GM19397 (cell line): ENCODE data around the gene FITM2.
"Not testable (repeated sequence)": the region's sequence is repeated elsewhere in the genome, so short reads cannot be mapped to it uniquely, and the experiment has no call there.

Experiments used
- ATAC-seq: cut with Tn5 transposase; IDR thresholded peaks from one replicate; pipeline ENCODE4 v1.9.1; 2021; ENCODE audit warnings: mild to moderate bottlenecking, moderate library complexity; ENCODE audit not compliant: unreplicated experiment

Gene FITM2

DNA sequence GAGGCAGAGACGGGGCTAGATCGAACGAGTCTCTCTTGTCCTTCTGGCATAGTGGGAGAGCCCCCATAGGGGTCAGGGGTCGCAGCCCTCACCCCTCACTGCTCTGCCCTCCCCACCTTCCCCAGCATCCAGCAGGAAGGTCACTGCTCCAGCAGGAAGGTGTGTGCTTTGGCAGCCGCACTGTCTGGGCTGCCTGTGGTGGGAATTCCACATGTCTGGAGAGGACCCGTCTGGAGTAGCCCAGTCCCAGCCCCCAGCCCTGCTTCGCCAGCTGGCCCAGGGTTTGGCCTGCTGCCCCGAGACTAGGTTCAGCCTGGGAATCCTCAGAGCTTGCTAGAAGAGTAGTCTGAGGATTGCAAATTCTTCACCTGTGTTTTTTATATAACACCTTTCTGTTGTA is 23.3 kb upstream of the FITM2 start:
- no peak for ATAC-seq

DNA sequence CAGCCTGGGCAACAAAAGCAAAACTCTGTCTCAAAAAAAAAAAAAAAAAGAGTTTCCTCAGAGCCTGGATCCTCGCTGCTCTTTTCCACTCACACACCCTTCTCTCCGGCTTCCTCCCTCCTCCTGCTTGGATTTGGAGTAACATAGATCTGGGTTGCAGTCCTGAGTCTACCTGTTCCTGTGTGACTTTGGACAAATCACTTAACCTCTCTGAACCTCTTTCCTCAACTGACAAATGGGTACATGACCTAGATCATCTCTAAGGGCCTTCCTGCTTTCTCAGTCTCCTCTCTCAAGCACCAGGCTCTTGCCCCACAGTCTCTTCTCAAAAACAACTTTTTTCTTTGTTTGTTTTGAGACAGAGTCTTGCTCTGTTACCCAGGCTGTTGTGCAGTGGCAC is 20.2 kb upstream of the FITM2 start:
- no peak for ATAC-seq

DNA sequence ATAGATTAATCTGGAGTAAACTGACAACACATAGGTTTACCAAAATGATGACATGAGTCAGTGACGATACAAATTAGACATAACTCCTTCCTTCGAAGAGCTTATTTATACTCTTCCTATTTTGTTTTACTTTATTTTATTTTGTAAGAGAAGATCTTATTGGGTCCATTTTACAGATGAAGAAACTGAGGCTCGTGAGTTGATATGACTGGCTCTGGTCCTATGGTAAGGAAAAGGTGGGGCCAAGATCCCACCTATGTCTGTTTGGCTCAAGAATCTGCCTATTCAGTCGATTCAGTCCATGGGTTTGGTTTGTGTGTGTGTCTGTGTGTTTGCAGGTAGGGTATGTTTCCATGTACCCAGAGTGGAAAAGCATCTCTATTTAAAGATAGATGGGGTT is 17.4 kb upstream of the FITM2 start:
- ATAC-seq, result no peak

DNA sequence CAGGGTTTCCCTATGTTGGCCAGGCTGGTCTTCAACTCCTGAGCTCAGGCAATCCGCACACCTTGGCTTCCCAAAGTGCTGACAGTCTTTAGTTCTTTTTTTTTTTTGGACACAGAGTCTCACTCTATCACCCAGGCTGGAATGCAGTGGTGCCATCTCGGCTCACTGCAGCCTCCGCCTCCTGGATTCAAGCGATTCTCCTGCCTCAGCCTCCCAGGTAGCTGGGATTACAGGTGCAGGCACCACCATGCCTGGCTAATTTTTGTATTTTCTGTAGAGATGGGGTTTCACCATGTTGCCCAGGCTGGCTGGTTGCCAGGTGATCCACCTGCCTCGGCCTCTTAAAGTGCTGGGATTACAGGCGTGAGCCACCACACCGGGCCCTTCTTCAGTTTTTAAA is 16.7 kb upstream of the FITM2 start:
- not testable (repeated sequence) for ATAC-seq

DNA sequence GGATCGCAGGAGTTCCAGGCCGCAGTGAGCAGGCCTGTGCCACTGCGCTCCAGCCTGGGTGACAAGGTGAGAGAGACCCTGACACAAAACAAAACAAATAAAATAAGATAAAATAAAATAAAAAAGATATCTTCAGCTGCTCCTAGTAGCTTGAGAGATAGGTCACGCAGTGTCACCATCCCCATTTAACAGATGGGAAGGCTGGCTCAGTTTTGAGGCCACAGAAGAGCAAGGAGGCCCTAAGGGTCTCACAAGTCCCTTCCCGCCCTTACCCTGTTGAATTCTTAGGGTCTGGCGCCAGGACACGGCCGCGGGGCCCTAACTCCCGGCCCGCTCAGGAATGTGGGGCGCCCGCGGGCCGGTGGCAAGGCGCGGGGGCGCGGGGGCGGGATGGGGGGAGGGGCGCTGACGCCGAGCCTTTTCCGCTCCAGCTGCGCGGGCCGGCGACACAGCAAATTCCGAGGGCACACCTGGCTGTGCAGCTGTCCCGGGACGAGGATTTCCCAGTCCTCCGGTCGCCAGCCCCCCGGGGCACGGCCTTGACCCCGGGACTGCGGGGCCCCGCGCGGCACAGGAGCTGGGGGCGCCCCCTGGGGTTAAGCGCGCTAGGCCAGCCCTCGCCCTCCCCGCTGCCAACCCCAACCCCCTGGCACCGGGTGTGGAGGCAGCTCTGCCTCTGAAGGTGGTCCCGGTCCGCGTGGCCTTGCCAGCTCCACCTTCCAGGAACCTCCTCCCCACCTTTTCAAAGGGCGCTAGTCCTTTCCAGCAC is 15.6 kb upstream of the FITM2 start:
- ATAC-seq, result no peak

DNA sequence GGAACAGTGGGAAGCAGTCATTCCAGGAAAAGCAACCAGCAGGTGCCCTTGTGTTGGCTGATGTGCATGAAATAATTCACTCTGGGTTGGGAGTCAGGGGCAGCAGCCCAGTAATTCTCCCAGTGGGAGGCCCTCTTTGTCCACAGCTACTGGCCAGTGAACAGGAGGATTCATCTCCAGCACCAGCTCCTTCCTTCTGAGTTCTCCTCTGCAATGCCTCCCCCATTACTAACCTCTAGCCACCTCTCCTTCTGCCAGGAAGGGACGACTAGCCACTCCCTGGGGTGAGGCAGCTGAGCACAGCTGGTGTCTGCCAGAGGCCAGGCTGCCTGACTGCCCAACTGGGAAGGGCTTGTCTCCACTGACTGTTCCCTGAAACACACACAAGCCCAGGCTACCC is 13.3 kb upstream of the FITM2 start:
- no peak for ATAC-seq

DNA sequence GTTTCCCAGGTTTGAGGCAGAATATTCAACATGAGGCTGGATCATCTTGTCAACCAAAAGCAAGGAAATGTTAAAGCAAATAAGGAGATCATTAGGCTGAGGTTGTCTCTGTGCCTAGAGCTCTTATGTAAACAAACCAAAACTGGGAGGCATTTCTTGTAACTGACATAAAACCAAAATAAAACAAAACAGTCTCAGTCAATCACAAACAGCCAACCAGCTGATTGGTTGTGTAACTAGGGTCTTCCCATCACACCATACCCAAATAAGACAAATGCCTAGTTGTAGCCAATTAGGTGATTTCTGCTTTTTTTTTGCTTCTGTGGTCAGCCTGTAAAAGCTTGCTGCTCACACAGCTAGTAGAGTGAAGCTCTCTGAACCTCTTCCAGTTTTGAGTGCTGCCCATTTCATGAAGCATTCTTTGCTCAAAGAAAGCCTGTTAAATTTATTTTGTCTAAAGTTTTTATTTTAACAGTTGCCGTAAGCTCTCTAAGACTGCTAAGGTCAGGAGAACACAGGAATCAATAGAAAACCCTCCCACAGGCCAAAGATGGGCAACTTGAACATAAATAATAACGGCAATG is 8.9 kb upstream of the FITM2 start:
- ATAC-seq, result no peak

DNA sequence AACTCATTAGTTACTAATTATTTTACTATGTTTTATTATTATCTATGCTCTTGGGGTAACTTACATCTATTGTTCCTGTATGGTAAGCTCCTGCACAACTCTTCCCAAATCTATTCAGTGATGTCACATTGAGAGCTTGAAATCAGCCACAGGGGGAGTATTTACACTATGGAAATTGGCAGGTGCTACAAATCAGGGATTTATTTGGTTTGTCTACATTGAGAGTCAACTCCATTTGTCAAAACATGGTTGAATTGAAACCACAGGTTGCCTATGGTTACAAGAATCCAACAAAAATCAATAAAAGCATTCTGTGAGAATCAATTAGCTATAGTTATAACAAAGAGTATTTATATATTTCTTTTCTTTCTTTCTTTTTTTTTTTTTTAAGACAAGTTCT is 3.9 kb upstream of the FITM2 start:
- no peak for ATAC-seq

DNA sequence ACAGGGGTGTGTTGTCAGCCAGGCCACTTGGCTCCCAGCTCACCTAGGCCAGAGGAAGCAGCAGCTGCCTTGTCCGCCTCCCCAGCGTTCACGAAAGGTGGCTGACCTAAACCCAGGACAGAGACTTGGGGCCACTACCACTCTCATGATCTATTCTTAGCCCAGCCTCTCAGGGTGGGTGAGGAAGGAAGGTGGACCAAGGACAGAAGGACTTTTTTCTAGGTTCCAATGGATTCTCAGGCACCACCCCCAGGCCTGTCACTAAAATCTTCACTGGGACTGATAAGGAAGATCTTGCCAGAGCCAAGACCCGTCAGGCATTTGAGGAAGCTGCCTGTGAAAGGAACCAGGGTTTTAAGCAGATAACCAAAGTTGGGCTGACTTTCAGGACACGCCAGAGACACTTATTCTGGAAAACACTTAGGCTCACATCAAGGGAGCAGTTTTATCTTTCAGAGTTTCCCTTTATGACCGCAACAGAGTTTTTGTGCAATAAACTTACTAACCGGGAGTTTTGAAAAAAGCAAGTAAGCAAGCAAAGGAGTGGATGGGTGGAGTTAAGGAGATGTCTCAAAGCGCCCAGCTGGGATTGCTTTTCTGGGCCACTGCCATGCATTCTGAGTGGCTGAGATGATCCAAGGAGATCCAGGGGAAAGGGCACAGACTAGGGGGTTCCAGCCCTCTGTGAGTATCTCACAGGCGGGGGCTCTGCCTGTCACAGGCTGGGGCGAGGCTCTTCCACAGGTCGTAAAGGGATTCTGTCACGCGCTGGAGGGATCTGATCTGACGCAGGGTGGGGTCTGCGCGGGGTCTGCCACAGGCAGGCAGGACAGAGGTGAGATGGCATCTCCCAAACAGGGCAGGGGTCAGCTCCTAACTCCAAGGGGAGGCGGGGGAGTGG is 989 bp downstream of the FITM2 start:
- no peak for ATAC-seq

DNA sequence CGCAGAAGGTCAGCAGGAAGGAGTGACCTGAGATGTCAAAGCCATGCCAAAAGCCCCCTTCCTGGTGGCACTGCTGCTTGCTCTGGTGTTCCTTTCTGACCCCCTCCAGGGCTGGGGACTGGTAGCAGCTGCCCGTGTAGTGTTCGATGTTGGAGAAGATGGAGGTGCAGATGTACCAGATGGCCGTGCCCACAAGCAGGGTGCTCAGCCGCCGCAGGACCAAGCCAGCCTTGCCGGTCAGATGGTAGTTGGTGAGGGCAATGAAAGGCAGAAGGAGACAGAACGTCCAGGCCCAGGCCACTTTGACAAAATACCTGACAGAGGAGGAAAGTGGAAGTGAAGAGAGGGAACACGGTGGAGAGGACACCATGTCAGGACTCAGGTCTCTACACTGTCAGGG is 4.1 kb downstream of the FITM2 start:
- no peak for ATAC-seq

DNA sequence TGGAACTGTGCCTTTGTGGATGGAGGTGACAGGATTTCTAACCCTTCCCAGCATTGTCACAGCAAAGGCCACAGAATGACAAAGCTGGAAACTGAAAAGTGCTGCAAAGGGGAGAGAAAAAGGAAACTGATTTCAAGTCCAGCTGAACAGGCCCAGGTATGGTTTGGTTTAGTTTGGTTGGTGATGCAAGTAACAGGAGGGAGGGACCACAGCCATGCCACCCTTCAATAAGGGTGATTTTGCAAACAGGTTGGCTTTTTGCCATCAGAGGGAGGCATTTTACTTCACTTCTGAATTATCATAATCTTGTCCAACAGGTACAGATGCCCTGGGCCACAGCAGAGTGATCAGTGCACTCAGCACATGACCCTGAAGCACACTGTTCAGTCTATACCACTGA is 6.6 kb downstream of the FITM2 start:
- ATAC-seq, result no peak

DNA sequence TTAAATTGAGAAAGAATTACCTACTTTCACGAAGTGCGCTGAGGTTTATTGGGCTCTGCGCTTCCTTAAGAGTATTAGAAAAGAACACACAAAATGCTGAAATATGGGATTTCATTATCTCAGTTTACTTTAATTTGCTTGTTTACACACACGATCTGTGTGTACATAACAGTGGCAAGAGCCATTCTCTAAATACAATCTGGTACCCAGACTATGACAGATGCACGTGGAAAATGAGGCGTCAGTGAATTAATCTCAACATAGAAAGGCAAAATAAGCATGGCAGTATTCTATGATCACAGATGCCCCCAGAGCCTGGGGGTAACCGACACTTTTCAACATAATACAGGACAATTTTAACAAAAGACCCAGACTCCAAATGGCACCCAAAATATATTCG is 8.3 kb downstream of the FITM2 start:
- no peak for ATAC-seq

DNA sequence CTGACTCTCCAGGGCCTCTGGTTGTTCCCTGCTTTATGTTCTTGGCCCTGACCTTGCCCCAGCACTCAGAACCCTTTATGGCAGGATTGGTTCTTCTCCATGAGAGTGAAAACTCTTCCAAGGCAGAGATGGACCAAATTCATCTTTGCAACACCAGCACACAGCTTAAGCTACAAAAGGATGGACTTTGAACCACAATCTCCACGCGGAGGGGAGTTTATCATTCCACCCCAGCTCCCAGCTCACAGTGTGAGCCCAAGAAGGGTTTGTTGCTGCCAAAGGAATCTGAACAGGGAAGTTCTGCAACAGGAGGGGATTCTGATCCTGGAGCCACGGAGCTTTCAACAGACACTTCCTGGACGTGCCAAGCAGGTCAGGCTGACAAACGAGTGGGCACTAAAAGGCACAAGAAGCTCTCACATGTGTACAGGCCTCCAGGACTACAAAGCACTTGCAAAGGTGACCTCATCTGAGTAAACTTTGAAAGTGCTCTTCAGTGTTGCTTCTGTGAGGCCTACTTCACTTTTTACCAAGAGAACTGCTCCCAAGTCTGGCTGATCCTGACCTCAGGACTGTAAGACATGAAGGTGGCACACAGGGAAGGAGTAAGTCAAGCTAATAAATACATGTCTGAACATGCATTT is 8.9 kb downstream of the FITM2 start:
- no peak for ATAC-seq

DNA sequence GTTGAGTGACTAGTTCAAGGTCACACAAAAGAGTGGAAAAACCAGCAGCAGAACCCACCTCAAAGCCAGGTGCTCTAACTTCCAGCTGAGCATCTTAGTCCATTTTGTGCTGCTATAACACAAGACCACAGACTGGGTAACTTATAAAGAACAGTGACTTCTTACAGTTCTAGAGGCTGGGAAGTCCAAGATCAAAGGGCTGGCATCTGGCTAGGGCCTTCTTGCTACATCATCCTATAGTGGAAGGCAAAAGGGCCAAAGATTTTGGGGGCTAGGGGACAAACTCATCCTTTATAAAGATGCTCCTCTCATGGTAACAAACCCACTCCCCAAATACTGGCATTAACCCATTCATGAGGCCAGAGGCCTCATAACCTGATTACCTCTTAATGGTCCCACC is 9.7 kb downstream of the FITM2 start:
- no peak for ATAC-seq

DNA sequence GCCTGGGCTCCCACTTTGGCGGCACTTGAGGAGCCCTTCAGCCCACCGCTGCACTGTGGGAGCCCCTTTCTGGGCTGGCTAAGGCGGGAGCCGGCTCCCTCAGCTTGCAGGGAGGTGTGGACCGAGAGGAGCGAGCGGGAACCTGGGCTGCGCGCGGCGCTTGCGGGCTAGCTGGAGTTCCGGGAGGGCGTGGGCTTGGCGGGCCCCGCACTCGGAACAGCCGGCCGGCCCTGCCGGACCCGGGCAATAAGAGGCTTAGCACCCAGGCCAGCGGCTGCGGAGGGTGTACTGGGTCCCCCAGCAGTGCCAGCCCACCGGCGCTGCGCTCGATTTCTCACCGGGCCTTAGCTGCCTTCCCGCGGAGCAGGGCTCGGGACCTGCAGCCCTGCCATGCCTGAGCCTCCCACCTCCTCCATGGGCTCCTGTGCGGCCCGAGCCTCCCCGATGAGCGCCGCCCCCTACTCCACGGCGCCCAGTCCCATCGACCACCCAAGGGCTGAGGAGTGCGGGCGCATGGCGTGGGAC is 11.9 kb downstream of the FITM2 start:
- ATAC-seq, result not testable (repeated sequence)

DNA sequence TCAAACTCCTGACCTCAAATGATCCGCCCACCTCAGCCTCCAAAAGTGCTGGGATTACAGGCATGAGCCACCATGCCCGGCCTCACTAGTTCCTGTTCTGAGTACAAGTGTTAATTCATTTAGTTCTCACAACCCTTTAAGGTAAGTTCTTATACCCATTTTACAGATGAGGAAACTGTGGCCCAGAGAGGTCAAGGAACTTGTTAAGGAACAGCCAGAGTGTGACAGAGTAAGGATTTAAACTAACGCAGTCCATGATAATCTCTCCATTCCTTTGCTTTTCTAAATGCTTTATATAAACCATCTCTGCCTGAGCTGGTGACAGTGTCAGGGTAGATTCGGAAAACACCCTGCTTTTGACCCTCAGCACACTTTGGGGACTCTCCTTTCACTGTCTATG is 13.3 kb downstream of the FITM2 start:
- no peak for ATAC-seq

DNA sequence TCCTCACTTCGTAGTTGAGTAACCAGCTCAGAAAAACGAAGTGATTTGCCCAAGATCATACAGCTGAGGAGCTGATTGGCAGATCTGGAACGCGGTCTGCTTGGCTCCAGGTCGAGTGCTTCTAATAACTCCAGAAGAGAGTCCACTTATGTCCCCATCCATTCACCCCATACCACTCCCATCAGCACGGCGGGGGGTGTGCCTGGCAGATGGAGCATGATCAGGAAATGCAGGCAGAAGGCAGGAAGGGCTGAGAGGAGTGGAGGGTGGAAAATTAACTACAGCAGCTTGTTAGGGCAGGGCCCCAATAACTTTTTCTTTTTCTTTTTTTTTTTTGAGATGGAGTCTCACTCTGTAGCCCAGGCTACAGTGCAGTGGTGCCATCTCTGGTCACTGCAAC is 15.0 kb downstream of the FITM2 start:
- no peak for ATAC-seq

DNA sequence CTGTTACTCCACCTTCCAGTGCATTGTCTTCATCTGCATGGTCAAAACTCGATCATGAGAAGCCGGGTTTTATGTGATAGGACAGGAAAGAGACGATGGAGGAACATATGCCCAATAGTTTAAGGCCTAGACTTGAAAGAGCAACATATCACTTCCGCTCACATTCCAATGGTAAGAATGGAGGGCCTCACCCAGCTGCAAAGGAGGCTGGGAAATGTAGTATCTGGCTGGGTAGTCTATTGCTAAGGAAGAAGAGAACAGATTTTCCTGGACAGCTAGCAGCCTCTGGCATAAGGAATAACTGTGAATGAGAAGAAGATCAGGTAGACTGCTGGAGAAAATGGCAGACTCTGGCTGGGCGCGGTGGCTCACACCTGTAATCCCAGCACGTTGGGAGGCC is 19.2 kb downstream of the FITM2 start:
- no peak for ATAC-seq

DNA sequence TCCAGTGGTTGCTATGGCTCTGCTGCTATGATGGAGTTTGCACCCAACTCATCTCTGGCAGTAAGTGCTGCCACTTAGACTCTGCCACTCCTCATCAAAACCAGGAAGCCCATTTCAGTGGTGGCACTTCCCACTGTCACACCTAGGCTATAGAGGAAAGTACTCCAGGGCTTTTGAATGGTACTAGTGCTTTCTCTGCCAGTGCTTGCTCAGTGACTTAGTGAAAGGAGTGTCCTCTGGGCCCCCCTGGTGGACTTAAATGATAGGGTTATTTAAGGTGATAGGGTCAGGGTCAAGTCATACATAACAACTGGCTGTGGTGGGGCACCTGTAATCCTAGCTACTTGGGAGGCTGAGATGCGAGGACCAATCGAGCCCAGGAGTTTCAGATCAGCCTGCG is 22.8 kb downstream of the FITM2 start:
- ATAC-seq, result no peak

DNA sequence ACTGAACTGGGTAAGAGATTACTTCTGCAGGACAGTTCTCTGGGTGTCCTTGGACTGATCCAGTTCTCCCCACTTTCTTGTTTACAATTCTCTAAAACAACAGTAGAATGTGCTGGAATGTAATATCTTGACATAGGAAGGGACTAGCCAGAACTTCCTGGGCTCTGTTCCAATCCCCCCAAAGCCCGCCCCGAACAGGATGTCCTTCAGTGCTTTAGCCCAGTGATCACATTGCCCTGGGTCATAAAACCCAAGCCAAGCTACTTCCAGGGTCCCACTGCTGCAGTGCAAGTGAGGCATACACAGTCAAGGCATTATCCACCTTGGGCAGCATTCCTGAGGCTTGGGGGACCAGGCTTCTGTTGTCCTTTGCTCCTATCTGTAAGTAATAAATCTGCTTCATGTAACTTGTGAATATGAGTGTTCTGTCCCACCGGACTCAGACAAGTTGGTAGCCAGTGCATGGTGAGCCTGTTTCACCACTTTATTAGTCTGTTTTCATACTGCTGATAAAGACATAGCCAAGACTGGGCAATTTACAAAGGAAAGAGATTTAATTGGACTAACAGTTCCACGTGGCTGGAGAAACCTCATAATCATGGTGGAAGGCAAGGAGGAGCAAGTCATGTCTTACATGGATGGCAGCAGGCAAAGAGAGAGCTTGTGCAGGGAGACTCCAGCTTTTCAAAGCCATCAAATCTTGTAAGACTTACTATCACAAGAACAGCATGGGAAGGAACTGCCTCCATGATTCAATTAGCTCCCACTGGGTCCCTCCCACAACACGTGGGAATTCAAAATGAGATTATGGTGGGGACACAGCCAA is 23.5 kb downstream of the FITM2 start:
- ATAC-seq, result no peak
